NCI-H128 (cell line): Measurements from ENCODE around the gene RAD23B.
"Not testable (repeated sequence)": the region's sequence is repeated elsewhere in the genome, so short reads cannot be mapped to it uniquely, and the experiment has no call there.

Experiments
- DNase-seq: peaks from one replicate; lab custom pipeline; 2025; ENCODE audit not compliant: unreplicated experiment; lab: John Stamatoyannopoulos, UW

RAD23B gene

DNA sequence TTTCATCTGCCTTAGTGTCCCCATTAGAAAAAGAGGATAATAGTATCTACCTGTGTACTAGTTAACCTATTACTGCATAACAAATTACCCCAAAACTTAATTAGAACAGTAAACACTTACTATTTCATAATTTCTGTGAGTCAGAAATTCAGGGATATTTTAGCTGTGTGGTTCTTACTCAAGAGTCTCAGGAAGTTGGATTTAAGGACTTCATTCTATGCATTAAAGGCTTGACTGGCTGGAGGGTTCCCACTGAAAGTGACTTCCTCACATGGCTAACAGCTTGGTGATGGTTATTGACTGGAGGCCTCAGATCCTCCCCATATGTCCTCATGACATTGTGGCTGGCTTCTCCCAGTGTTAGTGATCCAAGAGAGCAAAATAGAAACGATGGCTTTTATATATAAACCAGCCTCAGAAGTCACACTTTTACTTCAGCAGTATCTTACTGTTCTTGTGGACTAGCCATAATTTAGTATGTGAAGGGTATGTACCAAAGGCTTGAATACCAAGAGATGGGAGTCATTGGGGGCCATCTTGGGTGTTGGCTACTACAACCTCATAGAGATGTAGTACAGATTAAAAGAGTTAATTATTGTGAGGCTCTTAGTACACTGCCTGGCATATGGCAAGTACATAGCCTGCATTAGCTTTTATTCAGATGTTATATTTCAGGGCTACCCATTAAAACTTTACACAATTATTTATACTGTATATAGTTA is 9.9 kb downstream of the RAD23B start:
- no peak for DNase-seq

DNA sequence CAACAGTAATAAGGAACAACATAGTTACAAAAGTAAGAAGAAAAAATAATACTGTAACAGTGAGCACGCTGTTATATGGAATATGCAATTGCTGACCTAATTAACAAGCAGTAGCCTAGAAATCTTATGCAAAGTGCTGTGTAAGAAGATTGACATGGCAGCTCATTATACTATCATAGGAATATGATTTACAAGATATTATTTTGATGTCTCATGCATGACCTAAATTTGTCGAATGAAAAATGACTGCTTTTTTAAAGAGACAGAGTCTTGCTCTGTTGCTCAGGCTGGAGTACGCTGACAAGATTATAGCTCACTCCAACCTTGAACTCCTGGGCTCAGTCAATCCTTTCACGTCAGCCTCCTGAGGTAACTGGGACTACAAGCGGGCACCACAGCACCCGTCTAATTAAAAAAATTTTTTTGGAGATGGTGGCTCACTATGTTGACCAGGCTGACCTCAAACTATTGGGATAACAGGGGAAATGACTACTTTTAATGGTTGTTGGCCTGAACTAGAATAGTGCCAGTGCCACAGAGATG is 10.5 kb downstream of the RAD23B start:
- DNase-seq, result no peak

DNA sequence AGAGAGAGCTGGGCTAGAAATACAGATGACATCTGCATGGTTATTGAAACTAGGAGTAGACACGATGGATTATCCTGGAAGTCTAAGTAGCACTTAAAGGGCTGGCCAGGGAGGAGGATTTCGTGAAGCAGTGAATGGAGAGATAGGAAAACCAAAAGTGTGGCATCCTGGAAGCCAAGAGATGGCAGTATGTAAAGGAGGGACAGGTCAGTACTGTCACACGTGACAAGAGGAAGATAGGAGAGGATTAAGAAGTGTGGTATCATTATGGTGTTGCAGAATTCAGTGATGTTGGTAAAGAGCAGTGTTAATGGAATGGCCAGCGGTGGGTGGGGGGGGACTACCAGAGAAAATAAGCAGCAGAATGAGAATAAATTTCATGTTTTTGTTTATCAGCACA is 11.7 kb downstream of the RAD23B start:
- no peak for DNase-seq

DNA sequence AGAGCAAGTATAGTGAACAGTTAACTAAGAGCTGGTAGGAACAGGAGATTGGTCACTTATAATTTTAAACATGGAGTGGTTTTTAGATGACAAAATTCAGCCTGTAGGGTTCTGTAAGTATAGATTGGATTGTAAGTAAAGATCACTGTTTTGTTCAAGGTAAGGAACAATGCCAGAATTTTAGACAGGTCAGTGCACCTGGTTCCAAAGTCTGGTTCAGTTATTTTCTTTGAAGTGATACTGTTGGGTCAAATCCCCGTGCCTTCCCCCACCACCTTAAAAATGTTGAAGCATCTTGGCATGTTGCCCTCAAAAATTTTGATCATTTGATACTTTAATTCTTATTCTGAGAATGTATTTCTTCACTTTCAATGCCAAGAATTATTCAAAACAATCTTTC is 12.9 kb downstream of the RAD23B start:
- DNase-seq, result no peak

DNA sequence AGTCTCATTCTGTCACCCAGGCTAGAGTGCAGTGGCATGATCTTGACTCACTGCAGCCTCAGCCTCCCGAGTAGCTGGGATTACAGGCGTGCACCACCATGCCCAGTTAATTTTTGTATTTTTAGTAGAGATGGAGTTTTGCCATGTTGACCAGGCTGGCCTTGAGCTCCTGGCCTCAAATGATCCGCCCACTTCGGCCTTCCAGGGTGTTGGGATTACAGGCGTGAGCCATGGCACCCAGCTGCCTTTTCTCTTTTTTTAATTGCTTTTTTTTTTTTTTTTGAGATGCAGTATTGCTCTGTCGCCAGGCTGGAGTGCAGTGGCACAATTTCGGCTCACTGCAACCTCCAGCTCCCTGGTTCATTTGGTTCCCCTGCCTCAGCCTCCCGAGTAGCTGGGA is 13.5 kb downstream of the RAD23B start:
- DNase-seq, result not testable (repeated sequence)

DNA sequence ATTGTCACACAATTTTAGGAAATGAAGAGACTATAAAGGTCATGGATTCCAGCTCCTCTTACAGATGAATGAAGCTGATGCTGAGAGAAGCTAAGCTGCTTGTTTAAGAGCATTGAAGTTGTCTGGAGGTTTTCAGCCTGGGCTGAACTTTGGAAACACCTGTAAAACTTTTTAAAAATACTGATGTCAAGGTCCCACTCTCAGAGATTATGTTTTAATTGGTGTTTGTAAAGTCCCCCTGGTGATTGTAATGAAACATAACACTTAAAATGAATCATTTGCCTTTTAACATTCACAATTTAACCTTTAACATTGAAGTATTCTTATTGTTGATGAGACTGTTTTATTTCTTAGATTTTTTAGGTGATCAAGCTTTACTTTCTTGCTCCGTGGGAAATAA is 16.4 kb downstream of the RAD23B start:
- DNase-seq, result no peak

DNA sequence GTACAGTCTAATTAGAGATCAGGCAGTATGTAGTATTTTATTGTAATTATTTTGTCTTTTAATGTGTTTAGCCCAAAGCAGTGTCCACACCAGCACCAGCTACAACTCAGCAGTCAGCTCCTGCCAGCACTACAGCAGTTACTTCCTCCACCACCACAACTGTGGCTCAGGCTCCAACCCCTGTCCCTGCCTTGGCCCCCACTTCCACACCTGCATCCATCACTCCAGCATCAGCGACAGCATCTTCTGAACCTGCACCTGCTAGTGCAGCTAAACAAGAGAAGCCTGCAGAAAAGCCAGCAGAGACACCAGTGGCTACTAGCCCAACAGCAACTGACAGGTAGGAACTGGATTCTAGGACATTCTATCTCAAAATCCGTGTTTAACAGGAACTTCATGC is 23.2 kb downstream of the RAD23B start:
- DNase-seq, result no peak

DNA sequence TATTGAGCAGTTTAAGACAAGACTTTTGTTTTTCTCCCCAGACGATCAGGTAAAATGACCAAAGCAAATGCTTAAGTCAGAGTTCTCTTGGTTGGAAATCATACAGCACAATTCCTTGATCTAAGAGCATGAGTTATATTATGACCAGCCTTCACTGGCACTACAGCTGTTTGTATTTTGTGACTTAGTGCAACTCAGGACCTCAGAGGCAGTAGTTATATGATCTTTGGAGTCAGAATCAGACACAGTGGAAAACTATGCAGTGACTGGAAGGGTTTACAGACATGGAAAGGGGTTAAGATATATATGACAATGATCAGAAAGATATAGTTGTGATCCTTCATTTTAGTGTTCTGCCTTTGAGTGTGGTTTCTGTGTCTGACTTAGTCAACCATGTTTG is 24.3 kb downstream of the RAD23B start:
- DNase-seq, result no peak

DNA sequence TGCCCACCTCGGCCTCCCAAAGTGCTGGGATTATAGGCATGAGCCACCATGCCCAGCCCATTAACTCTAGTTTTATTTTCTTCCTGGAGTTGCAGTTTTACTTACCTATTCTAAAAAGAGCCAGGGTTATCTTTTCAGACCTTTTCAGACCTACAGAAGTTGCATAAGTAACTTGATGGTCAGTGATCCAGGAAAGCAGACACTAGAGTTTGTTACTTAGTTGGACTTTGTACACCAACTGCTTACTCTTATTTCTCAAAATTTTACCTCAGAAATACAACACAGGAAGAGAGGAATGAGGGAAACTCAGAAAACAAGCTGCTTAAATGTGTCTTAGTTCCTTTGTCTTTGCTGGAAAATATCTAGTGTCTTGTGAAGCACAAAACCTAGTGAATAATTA is 25.4 kb downstream of the RAD23B start:
- DNase-seq, result no peak

DNA sequence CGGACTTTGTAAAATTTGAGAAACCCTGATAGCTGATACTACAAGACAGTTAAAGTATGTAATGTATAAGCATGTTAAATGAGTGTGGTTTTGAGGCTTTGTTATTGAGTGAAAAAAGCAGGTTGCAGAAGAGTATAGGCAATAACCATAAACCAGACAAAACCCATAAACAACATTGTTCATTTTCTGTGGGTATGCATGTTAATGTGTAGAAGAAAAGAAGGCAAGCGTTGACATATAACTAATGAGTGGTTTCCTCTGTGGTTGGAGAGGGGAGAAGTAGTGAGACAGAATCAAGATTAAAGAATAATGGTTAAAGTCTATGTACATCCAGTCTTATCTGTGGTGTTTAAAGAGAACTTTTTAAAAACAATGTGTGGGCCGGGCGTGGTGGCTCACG is 26.2 kb downstream of the RAD23B start:
- DNase-seq, result no peak

DNA sequence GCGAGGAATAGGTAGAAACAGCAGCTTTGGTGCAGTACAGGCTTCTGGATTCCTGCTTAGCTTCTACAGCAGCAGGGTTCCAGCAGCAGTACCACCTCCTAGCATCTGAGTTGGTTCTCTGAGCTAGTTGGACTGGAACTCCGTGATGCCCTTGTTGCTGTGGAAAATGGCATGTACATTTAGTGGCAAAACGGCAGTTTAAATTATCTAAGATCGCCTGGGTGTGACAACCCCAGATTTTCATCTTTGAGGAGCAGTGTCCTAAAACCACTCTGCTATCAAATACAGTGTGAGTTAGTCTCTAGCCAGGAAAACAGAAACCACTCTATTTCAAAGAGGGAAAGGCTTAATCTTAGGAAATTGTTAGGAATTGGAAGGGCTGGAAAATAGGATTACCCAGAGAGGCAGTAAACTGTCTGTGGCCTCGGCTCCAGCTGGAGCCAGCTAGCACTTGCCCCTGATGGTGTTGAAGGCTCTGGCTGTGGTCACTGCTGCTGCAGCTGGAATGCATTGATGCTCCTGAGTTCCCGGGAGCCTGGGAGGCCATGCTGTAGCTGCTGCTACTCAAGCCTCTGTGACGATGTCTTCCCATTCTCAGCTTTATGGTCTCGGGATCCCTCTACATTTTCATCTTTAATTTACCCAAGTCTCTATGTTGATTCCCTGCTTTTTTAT is 29.4 kb downstream of the RAD23B start:
- DNase-seq, result no peak

DNA sequence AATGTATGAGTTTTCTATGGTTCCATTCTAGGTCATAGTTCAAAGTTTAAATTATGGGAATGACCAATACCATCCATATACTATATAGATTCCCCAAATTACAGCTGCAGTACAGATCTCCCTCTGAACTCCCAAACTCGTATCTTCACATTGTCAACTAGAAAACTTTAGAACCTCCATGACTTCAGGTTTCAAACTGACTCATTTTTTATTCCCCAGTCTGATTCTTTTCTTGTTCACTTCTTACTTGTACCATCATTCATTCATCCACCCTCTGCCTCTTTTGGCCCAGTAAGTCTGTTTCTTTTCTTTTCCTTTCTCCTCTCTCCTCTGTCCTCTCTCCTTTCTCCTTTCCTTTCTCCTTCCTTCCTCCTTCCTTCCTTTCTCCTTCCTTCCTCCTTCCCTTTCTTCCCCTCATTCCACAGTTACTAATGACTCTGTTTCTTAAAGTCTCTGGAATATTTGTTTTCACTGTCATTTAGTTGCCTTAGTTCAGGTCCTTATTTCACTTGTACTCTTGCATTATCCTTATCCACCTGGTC is 30.5 kb downstream of the RAD23B start:
- no peak for DNase-seq

DNA sequence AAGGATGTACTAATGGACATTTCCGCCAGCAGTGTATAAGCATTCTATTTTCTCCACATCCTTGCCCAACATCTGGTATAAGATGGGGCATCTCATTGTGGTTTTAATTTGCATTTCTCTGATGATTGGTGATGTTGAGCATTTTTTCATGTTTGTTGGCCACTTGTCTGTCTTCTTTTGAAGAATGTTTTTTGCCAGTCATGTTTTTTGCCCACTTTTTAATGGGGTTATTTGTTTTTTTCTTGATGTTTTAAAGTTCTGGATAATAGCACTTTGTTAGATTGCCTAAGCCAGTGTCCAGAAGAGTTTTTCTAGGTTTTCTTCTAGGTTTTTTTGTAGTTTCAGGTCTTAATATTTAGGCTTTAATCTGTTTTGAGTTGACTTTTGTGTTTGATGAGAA is 31.7 kb downstream of the RAD23B start:
- no peak for DNase-seq

DNA sequence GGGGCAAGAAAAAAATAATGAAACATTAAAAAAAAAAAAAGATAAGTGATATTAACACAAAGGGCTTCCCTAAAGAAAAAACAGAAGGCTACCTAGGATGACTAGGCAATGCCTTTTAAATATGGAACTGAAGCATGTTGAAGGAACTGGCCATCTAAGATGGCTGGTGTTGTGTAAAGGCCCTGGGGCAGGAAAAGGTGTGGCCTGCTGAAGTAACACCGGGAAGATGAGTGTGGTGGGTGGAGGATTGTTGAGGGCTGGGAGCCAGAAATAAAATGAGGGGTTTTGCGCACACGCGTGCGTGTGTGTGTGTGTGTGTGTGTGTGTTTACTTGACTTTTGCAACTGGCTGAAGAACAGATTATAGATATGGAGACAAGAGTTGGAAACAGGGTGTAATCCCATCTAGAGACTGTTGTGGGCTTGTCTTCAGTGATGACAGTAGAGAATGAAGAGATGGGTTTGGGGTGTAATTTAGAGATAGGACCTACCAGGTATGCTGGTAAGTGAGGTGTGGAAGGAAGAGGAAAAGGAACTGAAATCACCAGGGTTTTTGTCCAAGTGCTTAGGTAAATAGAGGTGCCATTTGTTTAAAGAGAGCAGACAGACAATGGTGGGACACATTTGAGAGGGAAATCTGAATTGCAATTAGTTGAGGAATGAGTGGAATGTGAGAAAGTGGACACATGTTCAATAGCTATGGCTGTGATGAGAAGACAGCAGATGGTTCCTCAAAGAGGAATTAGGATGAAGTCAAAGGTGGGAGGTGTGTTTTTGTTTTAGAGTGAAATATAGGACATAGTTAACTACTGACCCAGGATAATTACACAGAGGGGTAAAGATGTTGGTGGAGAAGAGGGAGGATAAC is 33.9 kb downstream of the RAD23B start:
- no peak for DNase-seq

DNA sequence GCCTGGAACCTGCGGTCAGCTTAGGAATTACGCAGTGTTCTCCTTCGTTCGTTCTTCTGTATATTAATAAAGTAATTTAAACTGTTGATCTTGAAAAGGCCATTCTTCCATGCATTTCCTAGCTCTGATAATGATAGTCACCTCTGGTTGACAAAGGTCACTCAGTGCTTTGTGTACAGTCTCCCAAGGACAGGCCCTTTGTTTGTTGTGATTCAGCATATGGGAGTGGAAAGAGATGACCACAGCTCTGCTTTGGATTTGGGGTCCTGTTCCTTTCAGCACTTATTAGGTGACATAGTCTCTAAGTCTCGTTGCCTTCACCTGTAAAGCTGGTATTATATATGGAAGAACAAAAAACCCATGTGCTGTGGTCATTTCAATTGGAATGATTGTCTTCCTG is 39.6 kb downstream of the RAD23B start:
- DNase-seq, result no peak

DNA sequence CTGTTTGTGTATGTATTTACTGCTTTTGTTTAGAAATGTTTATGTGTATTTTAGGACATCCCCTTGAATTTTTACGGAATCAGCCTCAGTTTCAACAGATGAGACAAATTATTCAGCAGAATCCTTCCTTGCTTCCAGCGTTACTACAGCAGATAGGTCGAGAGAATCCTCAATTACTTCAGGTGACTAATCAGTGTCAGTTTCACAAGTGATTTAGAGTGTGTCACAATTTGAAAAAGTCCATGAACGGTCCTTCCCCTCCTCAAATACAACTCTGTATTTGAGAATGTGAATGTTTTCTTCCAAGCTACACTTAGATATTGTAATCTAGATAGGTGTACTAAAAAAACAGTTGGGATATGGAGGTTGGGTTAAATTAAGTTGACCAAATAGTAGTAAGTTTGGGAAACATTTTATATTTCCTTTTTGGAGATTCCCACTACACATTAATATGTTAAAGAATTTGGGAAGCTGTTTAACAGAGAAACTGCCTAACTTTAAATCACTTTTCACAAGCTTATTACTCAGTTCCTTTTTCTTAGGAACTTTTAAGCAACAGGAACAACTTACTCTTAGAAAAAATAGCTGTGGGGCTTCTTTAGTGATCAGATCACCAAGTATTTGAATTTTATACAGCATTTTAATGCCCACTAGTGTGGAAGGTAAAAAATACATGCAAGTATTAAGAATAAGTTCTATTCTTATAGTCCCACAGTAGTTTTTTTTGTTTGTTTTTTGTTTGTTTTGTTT is 40.9 kb downstream of the RAD23B start:
- DNase-seq, result no peak

DNA sequence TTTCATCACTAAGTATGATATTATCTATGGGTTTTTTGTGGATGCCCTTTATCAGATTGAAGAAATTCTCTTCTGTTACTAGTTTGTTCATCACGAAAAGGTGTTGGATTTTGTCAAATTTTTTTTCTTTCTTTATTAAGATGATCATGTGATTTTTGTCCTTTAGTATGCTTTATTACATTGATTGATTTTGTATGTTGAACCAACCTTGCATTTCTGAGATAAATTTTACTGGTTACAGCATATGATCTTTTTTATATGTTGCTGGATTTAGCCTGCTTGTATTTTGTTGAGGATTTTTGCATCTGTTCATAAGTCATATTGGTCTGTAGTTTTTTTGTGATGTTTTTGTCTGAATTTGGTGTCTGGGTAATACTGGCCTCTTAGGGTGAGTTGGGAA is 42.8 kb downstream of the RAD23B start:
- DNase-seq, result no peak

DNA sequence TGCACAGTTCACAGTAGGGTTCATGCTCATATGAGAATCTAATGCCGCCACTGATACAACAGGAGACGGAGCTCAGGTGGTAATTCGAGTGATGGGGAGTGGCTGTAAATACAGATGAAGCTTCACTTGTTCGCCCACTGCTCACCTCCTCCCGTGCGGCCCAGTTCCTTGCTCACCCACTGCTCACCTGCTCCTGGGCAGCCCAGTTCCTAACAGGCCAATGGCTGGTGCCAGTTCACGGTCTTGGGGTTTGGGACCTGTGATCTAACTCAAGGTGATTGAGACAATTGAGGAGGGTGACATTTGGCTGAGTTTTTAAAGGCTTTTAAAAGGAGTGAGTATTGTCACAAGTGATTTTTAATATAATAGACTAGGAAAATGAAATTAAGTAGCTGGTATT is 45.4 kb downstream of the RAD23B start:
- no peak for DNase-seq

DNA sequence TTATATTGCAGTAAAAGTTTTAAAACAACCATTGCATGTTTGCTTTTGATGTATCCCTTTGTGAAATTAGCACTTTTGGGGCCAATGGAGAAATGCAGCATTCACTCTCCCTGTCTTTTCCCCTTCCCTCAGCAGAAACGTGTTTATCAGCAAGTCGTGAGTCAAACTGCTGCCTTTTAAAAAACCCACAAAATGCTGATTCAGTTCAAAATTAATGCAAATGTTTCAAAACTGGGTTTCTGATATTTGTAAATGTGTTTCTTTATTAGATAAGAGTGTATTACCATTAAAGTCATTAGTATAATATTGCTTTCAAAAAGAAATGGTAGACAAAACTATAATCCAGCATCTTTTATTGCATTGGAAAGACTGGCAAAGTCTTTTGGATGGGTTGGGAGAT is 47.3 kb downstream of the RAD23B start:
- DNase-seq, result no peak

DNA sequence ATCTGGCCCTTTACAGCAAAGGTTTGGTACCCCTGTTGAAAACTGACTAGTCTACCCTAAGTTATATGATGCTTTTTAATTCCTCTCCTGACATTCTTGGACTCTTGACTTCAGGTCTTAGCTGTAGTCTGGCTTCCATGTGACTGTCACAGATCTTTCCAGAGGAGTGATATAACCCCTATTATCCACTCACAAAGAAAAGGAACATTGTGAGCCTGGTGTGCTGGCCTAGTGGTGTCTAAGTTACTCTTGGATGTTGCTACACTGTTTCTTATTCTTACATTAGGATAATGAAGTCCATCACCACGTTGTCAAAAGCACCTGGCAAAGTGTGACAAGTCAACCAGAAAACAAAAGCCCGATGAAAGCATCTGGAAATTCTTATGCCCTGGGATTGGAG is 49.8 kb downstream of the RAD23B start:
- DNase-seq, result no peak

DNA sequence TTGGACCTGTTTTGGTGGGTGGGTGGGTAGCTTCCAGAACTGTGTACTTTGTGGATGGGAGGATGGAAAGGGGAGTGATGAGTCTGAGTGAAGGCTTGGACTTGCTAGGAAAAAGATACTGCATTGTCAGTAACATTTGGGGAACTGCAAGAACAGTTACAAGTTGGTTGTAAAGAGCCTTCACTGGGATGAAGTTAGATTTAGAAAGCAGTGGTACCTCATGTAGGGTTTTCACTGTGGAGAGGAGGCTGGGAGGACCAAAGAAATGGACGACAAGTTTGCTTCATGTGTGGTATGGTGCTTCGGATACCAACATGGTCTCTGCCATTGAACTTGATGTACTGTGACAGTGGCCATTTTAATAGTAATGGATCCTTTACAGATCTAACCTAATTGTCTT is 50.3 kb downstream of the RAD23B start:
- no peak for DNase-seq
